Myometrial cell (primary cell): ENCODE data around the gene CORO2A. TPM values are rescaled to one million over a fixed set of nuclear protein-coding genes. Genes with fewer than 3 reads are reported as not detected.

ENCODE experiments used
- total RNA-seq: library from RNA; depleted of rRNA; stranded (reverse); fragments of >200 nt; gene quantifications from 2 replicates; pipeline ENCODE4 v1.2.3, GENCODE V29; 2015

CORO2A gene
- 1.2 and 1.8 TPM in 2 replicates for total RNA-seq

GRCh38 chr9:98192503-98193335 is at the start of gene CORO2A:
Gene CORO2A (minus strand): TSS chr9:98192637. CDS start chr9:98157660, 34,977 bp downstream.

GRCh38 chr9:98118640-98119601 is 73.5 kb downstream of the CORO2A start, which contains the start of gene TRIM14:
Gene TRIM14 (minus strand): TSS chr9:98119222. CDS start chr9:98119188, 34 bp downstream.

Other genes starting within 250 kb of the CORO2A start
- gene ANP32B, start 209.3 kb downstream of the CORO2A start, total RNA-seq = 13.5 and 20.8 TPM in 2 replicates
- gene NANS, start 135.9 kb downstream of the CORO2A start, total RNA-seq = 171 and 176 TPM in 2 replicates
- 14.4 and 17.7 TPM in 2 replicates for gene TRIM14, start 73.4 kb downstream of the CORO2A start, total RNA-seq
- gene TBC1D2, start 63.0 kb upstream of the CORO2A start, total RNA-seq = 56.0 and 60.0 TPM in 2 replicates